Mesenchymal stem cell (in vitro differentiated cells and primary cell): ENCODE results near the gene PCSK1N.

Experiments used
- DNase-seq: peaks from one replicate; pipeline ENCODE4 v3.0.0-alpha.2; 2013
- H2AFZ ChIP-seq: one replicate; pipeline ENCODE4 v1.6.1; 2013; ENCODE audit warnings: low read depth, mild to moderate bottlenecking, control low read depth, inconsistent platforms, low read length, moderate library complexity
- H2AK5ac ChIP-seq: 2 replicates; pipeline ENCODE4 v1.6.1; 2013; ENCODE audit warnings: low read length, moderate library complexity, mild to moderate bottlenecking, inconsistent platforms; ENCODE audit not compliant: severe bottlenecking
- H2BK120ac ChIP-seq: one replicate; pipeline ENCODE4 v1.6.1; 2013; ENCODE audit warnings: low read depth, mild to moderate bottlenecking, inconsistent platforms, low read length, moderate library complexity
- H2BK12ac ChIP-seq, 2 experiments: one replicate each; pipeline ENCODE4 v1.6.1; 2013; ENCODE audit warnings: inconsistent platforms in 2 of 2, low read length in 2 of 2, mild to moderate bottlenecking in 2 of 2, moderate library complexity in 2 of 2, control low read depth in 1 of 2
- H2BK15ac ChIP-seq: one replicate; pipeline ENCODE4 v1.6.1; 2013; ENCODE audit warnings: mild to moderate bottlenecking, low read depth, inconsistent platforms; ENCODE audit not compliant: poor library complexity, severe bottlenecking
- H2BK5ac ChIP-seq: 2 replicates; pipeline ENCODE4 v1.6.1; 2013; ENCODE audit warnings: low read depth, mild to moderate bottlenecking, low read length, control low read depth, inconsistent platforms; ENCODE audit not compliant: poor library complexity, severe bottlenecking
- H3K14ac ChIP-seq, 2 experiments: one replicate each; pipeline ENCODE4 v1.6.1; 2013; ENCODE audit warnings: inconsistent platforms in 2 of 2, low read length in 2 of 2, control low read depth in 1 of 2, mild to moderate bottlenecking in 1 of 2, moderate library complexity in 1 of 2
- H3K18ac ChIP-seq, 2 experiments: one replicate each; pipeline ENCODE4 v1.6.1; 2013; ENCODE audit warnings: inconsistent platforms in 2 of 2, low read length in 2 of 2, control low read depth in 1 of 2, low read depth in 1 of 2, mild to moderate bottlenecking in 1 of 2
- H3K23ac ChIP-seq, 2 experiments: one replicate each; pipeline ENCODE4 v1.6.1; 2013; ENCODE audit warnings: inconsistent platforms in 2 of 2, low read length in 2 of 2, mild to moderate bottlenecking in 2 of 2, moderate library complexity in 2 of 2, control low read depth in 1 of 2
- H3K27ac ChIP-seq: 2 replicates; pipeline ENCODE4 v1.5.1; 2013; ENCODE audit warnings: mild to moderate bottlenecking, moderate library complexity, low read length, control low read depth, inconsistent platforms; ENCODE audit not compliant: poor library complexity, severe bottlenecking
- H3K27me3 ChIP-seq, 2 experiments: 2 replicates each; pipeline versions ENCODE4 v1.6.1 to v1.7.0; 2013; ENCODE audit warnings: low read length in 2 of 2, mild to moderate bottlenecking in 2 of 2, moderate library complexity in 2 of 2, control low read depth in 1 of 2, inconsistent platforms in 1 of 2; ENCODE audit not compliant: control insufficient read depth in 1 of 2, insufficient read depth in 1 of 2
- H3K36me3 ChIP-seq, 2 experiments: 2 replicates each; pipeline versions ENCODE4 v1.6.1 to v1.7.0; 2013; ENCODE audit warnings: low read length in 2 of 2, control low read depth in 1 of 2, inconsistent platforms in 1 of 2, low read depth in 1 of 2, mild to moderate bottlenecking in 1 of 2; ENCODE audit not compliant: insufficient read depth in 2 of 2, control insufficient read depth in 1 of 2
- H3K4ac ChIP-seq, 2 experiments: one replicate each; pipeline ENCODE4 v1.6.1; 2013; ENCODE audit warnings: inconsistent platforms in 2 of 2, low read length in 2 of 2, mild to moderate bottlenecking in 2 of 2, moderate library complexity in 2 of 2, control low read depth in 1 of 2, low read depth in 1 of 2
- H3K4me1 ChIP-seq: 2 replicates; pipeline ENCODE4 v1.6.1; 2013; ENCODE audit warnings: low read depth, low read length, control low read depth; ENCODE audit not compliant: control insufficient read depth, insufficient read depth
- H3K4me2 ChIP-seq: 2 replicates; pipeline ENCODE4 v1.6.1; 2013; ENCODE audit warnings: low read length, mild to moderate bottlenecking, inconsistent platforms; ENCODE audit not compliant: poor library complexity, severe bottlenecking
- H3K4me3 ChIP-seq, 2 experiments: 2 replicates each; pipeline versions ENCODE4 v1.5.1 to v1.7.0; 2013; ENCODE audit warnings: low read length in 2 of 2, mild to moderate bottlenecking in 2 of 2, control low read depth in 1 of 2, low read depth in 1 of 2; ENCODE audit not compliant: insufficient read depth in 1 of 2
- H3K79me1 ChIP-seq: replicated peaks from 2 replicates; pipeline ENCODE4 v1.6.1; 2013; ENCODE audit warnings: mild to moderate bottlenecking, control low read depth, low read length, inconsistent platforms; ENCODE audit not compliant: poor library complexity, severe bottlenecking
- H3K9ac ChIP-seq: 2 replicates; pipeline ENCODE4 v1.7.0; 2013; ENCODE audit warnings: mild to moderate bottlenecking, low read length, moderate library complexity
- H3K9me3 ChIP-seq: 2 replicates; pipeline ENCODE4 v1.7.0; 2013; ENCODE audit warnings: mild to moderate bottlenecking, low read length; ENCODE audit not compliant: control insufficient read depth
- H4K8ac ChIP-seq: one replicate; pipeline ENCODE4 v1.6.1; 2013; ENCODE audit warnings: inconsistent platforms, mild to moderate bottlenecking, low read length, moderate library complexity
- H4K91ac ChIP-seq: one replicate; pipeline ENCODE4 v1.6.1; 2013; ENCODE audit warnings: mild to moderate bottlenecking, low read length, inconsistent platforms
- WGBS: methylation state at CpG from one replicate; pipeline ENCODE4 v1.1.7; 2013; ENCODE audit warnings: mixed read lengths; 5-methylcytosine and 5-hydroxymethylcytosine counted together

Gene PCSK1N

GRCh38 chrX:48816014-48816810 lies 19.2 kb downstream of the PCSK1N start:
- Histone ChIP-seq H3K4ac (no peak overlapping the region), H3K4me3 (no peak overlapping the region)
- 98% methylated on average over 15 of the region's 18 CpGs for WGBS

GRCh38 chrX:48815266-48815665 lies 20.1 kb downstream of the PCSK1N start:
- H2AK5ac ChIP-seq = no peak overlapping the region
- H2AFZ ChIP-seq = no peak overlapping the region
- no peak overlapping the region for H4K91ac ChIP-seq
- no peaks in the 10 kb centered on the region for H3K4me1 ChIP-seq
- no peak overlapping the region for H3K23ac ChIP-seq
- no peak overlapping the region for H2BK15ac ChIP-seq
- no peak overlapping the region for H4K8ac ChIP-seq
- H3K18ac ChIP-seq = no peak overlapping the region
- no peak overlapping the region for H3K4me2 ChIP-seq
- peaks cover 27 to 46% of the 10 kb centered on the region in 2 experiments for H3K36me3 ChIP-seq
- no peak overlapping the region for H2BK5ac ChIP-seq
- H3K79me1 ChIP-seq = peaks cover 2% of the 10 kb centered on the region
- H3K9me3 ChIP-seq = no peaks in the 10 kb centered on the region
- WGBS = 79% methylated on average over 5 of the region's 8 CpGs
- H3K14ac ChIP-seq = no peak overlapping the region
- H3K27ac ChIP-seq = no peak overlapping the region
- no peak overlapping the region for H2BK120ac ChIP-seq
- no peak overlapping the region for H3K9ac ChIP-seq
- H3K27me3 ChIP-seq = peaks cover 0 to 16% of the 10 kb centered on the region in 2 experiments
- no peak overlapping the region for H3K4me3 ChIP-seq
- no peak for DNase-seq
- no peak overlapping the region for H2BK12ac ChIP-seq
- no peak overlapping the region for H3K4ac ChIP-seq

More at GRCh38 chrX:48816014-48816810, 19.2 kb downstream of the PCSK1N start:
- Histone ChIP-seq H3K27me3 (peaks cover 0 to 16% of the 10 kb centered on the region in 2 experiments), H3K23ac (no peak overlapping the region), H3K4me1 (no peaks in the 10 kb centered on the region), H3K9ac (no peak overlapping the region), H2BK12ac (no peak overlapping the region), H2AK5ac (no peak overlapping the region), H4K8ac (no peak overlapping the region), H3K18ac (no peak overlapping the region), H2AFZ (no peak overlapping the region), H2BK5ac (no peak overlapping the region), H3K14ac (no peak overlapping the region), H3K36me3 (peaks cover 30 to 46% of the 10 kb centered on the region in 2 experiments), H3K79me1 (peaks cover 2% of the 10 kb centered on the region), H2BK15ac (no peak overlapping the region), H4K91ac (no peak overlapping the region), H3K4me2 (no peak overlapping the region), H3K27ac (no peak overlapping the region), H3K9me3 (no peaks in the 10 kb centered on the region), H2BK120ac (no peak overlapping the region)
- no peak for DNase-seq

DNA sequence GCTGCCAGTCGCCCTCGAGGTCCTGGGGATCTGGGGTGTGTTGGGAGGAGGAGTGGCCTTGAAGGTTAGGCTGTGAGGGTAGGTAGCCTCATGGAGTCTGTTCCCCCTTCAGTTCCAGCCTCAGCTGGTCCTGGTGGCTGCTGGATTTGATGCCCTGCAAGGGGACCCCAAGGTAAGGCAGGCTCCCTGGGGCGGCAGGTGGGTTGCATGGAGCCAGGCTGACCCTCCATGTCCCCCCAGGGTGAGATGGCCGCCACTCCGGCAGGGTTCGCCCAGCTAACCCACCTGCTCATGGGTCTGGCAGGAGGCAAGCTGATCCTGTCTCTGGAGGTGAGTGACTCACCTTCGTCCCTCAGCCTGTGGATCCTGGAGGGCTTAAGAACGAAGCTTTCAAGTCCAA lies 20.7 kb downstream of the PCSK1N start:
- H3K9ac ChIP-seq = no peak overlapping the region
- no peak overlapping the region for H2BK12ac ChIP-seq
- H3K9me3 ChIP-seq = no peaks in the 10 kb centered on the region
- H3K23ac ChIP-seq = no peak overlapping the region
- H4K8ac ChIP-seq = no peak overlapping the region
- H3K36me3 ChIP-seq = peaks cover 24 to 44% of the 10 kb centered on the region in 2 experiments
- H2AFZ ChIP-seq = no peak overlapping the region
- H2BK5ac ChIP-seq = no peak overlapping the region
- H2AK5ac ChIP-seq = no peak overlapping the region
- H3K4me3 ChIP-seq = no peak overlapping the region
- WGBS = 94% methylated on average over 8 of the region's 8 CpGs
- H3K18ac ChIP-seq = no peak overlapping the region
- H3K4me1 ChIP-seq = no peaks in the 10 kb centered on the region
- no peak overlapping the region for H3K14ac ChIP-seq
- no peak overlapping the region for H3K4me2 ChIP-seq
- peaks cover 2% of the 10 kb centered on the region for H3K79me1 ChIP-seq
- peaks cover 0 to 16% of the 10 kb centered on the region in 2 experiments for H3K27me3 ChIP-seq
- H3K4ac ChIP-seq = no peak overlapping the region
- H2BK15ac ChIP-seq = no peak overlapping the region
- no peak overlapping the region for H3K27ac ChIP-seq
- no peak for DNase-seq
- H2BK120ac ChIP-seq = no peak overlapping the region
- no peak overlapping the region for H4K91ac ChIP-seq

DNA sequence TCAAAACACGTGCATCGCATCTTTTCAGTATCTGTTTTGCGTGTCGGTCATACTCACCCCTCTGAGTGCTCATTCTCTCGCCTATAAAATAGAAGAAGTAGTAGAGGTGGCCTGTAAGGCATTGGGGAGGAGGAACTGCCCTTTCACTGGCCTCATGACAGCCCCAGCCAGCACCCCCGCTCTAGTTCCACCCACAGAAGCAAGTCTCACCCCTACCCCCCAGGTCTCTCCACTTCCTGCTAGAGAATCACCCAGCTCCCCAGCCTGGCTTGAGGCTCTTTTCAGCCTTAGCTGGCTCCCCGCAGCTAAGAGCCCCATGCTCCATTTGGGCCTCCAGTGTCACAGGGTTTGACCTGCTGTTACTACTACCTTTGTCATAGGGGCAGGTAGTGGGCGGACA lies 21.8 kb downstream of the PCSK1N start:
- H3K27me3 ChIP-seq = peaks cover 0 to 16% of the 10 kb centered on the region in 2 experiments
- H2BK15ac ChIP-seq = no peak overlapping the region
- no peak overlapping the region for H4K91ac ChIP-seq

More for the DNA sequence above, 21.8 kb downstream of the PCSK1N start:
- H2BK120ac ChIP-seq = no peak overlapping the region
- no peaks in the 10 kb centered on the region for H3K79me1 ChIP-seq
- no peak overlapping the region for H2BK12ac ChIP-seq
- no peaks in the 10 kb centered on the region for H3K9me3 ChIP-seq
- H3K27ac ChIP-seq = no peak overlapping the region
- no peak overlapping the region for H2AFZ ChIP-seq
- H3K4ac ChIP-seq = no peak overlapping the region
- no peak overlapping the region for H2AK5ac ChIP-seq
- no peak overlapping the region for H3K9ac ChIP-seq
- H3K23ac ChIP-seq = no peak overlapping the region
- no peak overlapping the region for H3K4me3 ChIP-seq
- DNase-seq = no peak
- H3K36me3 ChIP-seq = peaks cover 18 to 40% of the 10 kb centered on the region in 2 experiments
- H3K18ac ChIP-seq = no peak overlapping the region
- no peak overlapping the region for H4K8ac ChIP-seq
- no peak overlapping the region for H3K14ac ChIP-seq
- H2BK5ac ChIP-seq = no peak overlapping the region
- WGBS = 100% methylated on average over 2 of the region's 8 CpGs
- no peak overlapping the region for H3K4me2 ChIP-seq
- no peaks in the 10 kb centered on the region for H3K4me1 ChIP-seq
